GM21390 (cell line): ENCODE results near the gene IL18.
"Not testable (repeated sequence)": the region's sequence is repeated elsewhere in the genome, so short reads cannot be mapped to it uniquely, and the experiment has no call there.

Experiments used
- ATAC-seq: cut with Tn5 transposase; IDR thresholded peaks from one replicate; pipeline ENCODE4 v1.9.1; 2021; ENCODE audit not compliant: unreplicated experiment

The IL18 gene

GRCh38 chr11:112172362-112172994 is 8.6 kb upstream of the IL18 start:
- ATAC-seq = no peak

- no peak for ATAC-seq
Observed at GRCh38 chr11:112167145-112167544, 3.3 kb upstream of the IL18 start, which contains the start of gene TEX12. TSS of gene TEX12 (plus strand) at chr11:112167372. CDS start at chr11:112169269, 1,897 bp downstream.

GRCh38 chr11:112166562-112166961 is 2.7 kb upstream of the IL18 start:
- ATAC-seq = no peak

GRCh38 chr11:112165049-112165448 is 1.2 kb upstream of the IL18 start:
- ATAC-seq = no peak

GRCh38 chr11:112162761-112163546 is 940 bp downstream of the IL18 start:
- no peak for ATAC-seq

GRCh38 chr11:112162200-112162599 is 1.7 kb downstream of the IL18 start:
- ATAC-seq = not testable (repeated sequence)

- no peak for ATAC-seq
Observed at GRCh38 chr11:112161012-112161411, 2.9 kb downstream of the IL18 start.

- ATAC-seq = no peak
Observed at GRCh38 chr11:112160091-112160848, 3.6 kb downstream of the IL18 start.

- no peak for ATAC-seq
Observed at GRCh38 chr11:112159098-112160065, 4.5 kb downstream of the IL18 start.

- ATAC-seq = no peak
Observed at GRCh38 chr11:112156956-112157766, 6.7 kb downstream of the IL18 start.

- no peak for ATAC-seq
Observed at GRCh38 chr11:112156153-112156955, 7.5 kb downstream of the IL18 start.

GRCh38 chr11:112150517-112150916 is 13.4 kb downstream of the IL18 start:
- ATAC-seq = no peak

- ATAC-seq = no peak
Observed at GRCh38 chr11:112143597-112143996, 20.3 kb downstream of the IL18 start.

GRCh38 chr11:112134473-112134872 is 29.4 kb downstream of the IL18 start:
- ATAC-seq = no peak

- ATAC-seq = no peak
Observed at GRCh38 chr11:112132737-112133136, 31.2 kb downstream of the IL18 start.

- ATAC-seq = no peak
Observed at GRCh38 chr11:112129656-112130055, 34.2 kb downstream of the IL18 start.

GRCh38 chr11:112128483-112129121 is 35.3 kb downstream of the IL18 start:
- no peak for ATAC-seq

GRCh38 chr11:112127056-112127455 is 36.8 kb downstream of the IL18 start:
- no peak for ATAC-seq
